CD4-positive, alpha-beta T cell (primary cell): Measurements from ENCODE around the gene GSTM1. TPM values are rescaled to one million over a fixed set of nuclear protein-coding genes. Genes with fewer than 3 reads are reported as not detected.

Source experiments
- ATAC-seq: fragments of 200-7000 bp; cut with Tn5 transposase; one replicate; pipeline ENCODE4 v1.10.0; 2022; ENCODE audit warnings: mild to moderate bottlenecking; ENCODE audit not compliant: poor library complexity
- CTCF ChIA-PET: fragments of 350-600 bp; sonication (Branson Sonifier 250); formaldehyde crosslinking; loops from one replicate; lab custom pipeline; 2021; ENCODE audit warnings: antibody characterized with exemption, inconsistent platforms; lab: Charles Lee
- POLR2A ChIA-PET: fragments of 350-600 bp; sonication (Branson Sonifier 250); formaldehyde crosslinking; loops from one replicate; lab custom pipeline; 2021; ENCODE audit warnings: antibody characterized with exemption, inconsistent platforms; lab: Charles Lee
- DNase-seq, 14 experiments: peaks; one replicate each; pipeline ENCODE4 v3.0.0-alpha.2; 2013 to 2020; ENCODE audit warnings: mixed read lengths in 2 of 14
- H3K27ac ChIP-seq, 2 donors: one replicate each; pipeline versions ENCODE4 v1.5.1 to v1.7.0; 2013; ENCODE audit warnings: low read length in 2 of 2, low read depth in 1 of 2, mild to moderate bottlenecking in 1 of 2
- H3K27me3 ChIP-seq, 2 experiments: 1 replicate in 1 of 2; 2 replicates in 1 of 2; pipeline versions ENCODE4 v1.6.1 to v1.7.0; 2013; ENCODE audit warnings: low read length in 2 of 2, control low read depth in 1 of 2, mild to moderate bottlenecking in 1 of 2, moderate library complexity in 1 of 2; ENCODE audit not compliant: insufficient read depth in 2 of 2, control insufficient read depth in 1 of 2
- H3K36me3 ChIP-seq: one replicate; pipeline ENCODE4 v1.6.1; 2013; ENCODE audit warnings: low read length, control low read depth; ENCODE audit not compliant: insufficient read depth
- H3K4me1 ChIP-seq: one replicate; pipeline ENCODE4 v1.6.1; 2013; ENCODE audit warnings: low read length, control low read depth; ENCODE audit not compliant: insufficient read depth
- H3K4me3 ChIP-seq: one replicate; pipeline ENCODE4 v1.5.1; 2013; ENCODE audit warnings: mild to moderate bottlenecking, low read length, moderate library complexity
- H3K9me3 ChIP-seq, 2 experiments: 1 replicate in 1 of 2; 2 replicates in 1 of 2; pipeline versions ENCODE4 v1.6.1 to v1.7.0; 2013; ENCODE audit warnings: low read length in 2 of 2, mild to moderate bottlenecking in 2 of 2, control low read depth in 1 of 2, moderate library complexity in 1 of 2; ENCODE audit not compliant: control insufficient read depth in 1 of 2, insufficient read depth in 1 of 2
- H3K27ac Mint-ChIP-seq: one replicate; pipeline ENCODE4 v1.8.0; 2020; ENCODE audit warnings: mixed read lengths
- H3K27me3 Mint-ChIP-seq: one replicate; pipeline ENCODE4 v1.8.0; 2021; ENCODE audit warnings: mixed read lengths
- H3K36me3 Mint-ChIP-seq: one replicate; pipeline ENCODE4 v1.8.0; 2021; ENCODE audit warnings: low read depth, mixed read lengths
- H3K4me1 Mint-ChIP-seq: one replicate; pipeline ENCODE4 v1.8.0; 2021; ENCODE audit warnings: low read depth, mixed read lengths
- H3K4me3 Mint-ChIP-seq: one replicate; pipeline ENCODE4 v1.8.0; 2020; ENCODE audit warnings: mild to moderate bottlenecking, mixed read lengths
- H3K9me3 Mint-ChIP-seq: one replicate; pipeline ENCODE4 v1.8.0; 2020; ENCODE audit warnings: mixed read lengths
- intact Hi-C, 2 experiments: fragments of 100-400 bp; cut with DNase I in 1 of 2; cut with micrococcal nuclease in 1 of 2; formaldehyde crosslinking; loops; one replicate each; pipeline versions ENCODE4 v1.15.1 to v1.9.0; 2023 to 2025; cut with DNase I, micrococcal nuclease
- total RNA-seq, 174 experiments: library from RNA in 2 of 174; stranded (reverse) in 2 of 174; gene quantifications; one replicate each; pipeline ENCODE4 v1.2.3 and lab custom pipeline; 2021 to 2026
- TF ChIP-seq, protein P1 (sequence below): fragments of 200-600 bp; IDR thresholded peaks from one replicate; pipeline ENCODE4 v1.8.0; 2022; ENCODE audit warnings: antibody characterized with exemption, mild to moderate bottlenecking

GSTM1 gene
- total RNA-seq, 2 experiments from 2014 or later: 31.9 to 36.2 TPM

DNA sequence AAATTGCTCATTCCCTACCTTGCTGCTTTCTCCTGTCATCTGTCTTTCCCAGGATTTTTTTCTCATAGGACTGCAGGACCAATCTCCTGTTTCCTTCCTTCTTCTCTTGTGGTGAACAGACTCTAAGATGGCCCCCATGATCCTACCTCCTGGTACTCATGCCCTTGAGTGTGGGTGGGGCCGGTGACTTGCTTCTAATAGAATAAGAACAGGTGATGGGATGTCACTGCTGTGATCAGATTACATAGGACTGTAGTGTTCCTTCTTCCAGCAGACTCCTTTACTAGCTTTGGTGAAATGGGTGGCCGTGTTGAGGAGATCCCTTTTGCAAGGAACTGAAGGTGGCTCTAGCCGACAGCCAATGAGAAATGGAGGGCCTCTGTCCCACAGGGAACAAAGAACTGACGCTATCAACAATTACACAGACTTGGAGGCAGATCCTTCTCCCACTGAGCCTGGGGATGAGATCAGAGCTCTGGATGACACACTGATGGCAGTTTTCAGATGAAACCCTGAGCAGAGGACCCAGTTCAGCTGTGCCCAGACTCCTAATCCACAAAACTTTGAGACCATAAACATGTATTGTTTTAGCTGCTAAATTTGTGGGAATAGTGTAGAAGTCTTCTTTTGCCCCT is 45.7 kb downstream of the GSTM1 start:
- ChIA-PET POLR2A (no interaction called here), CTCF (no interaction called here)
- Histone ChIP-seq H3K27ac (no peak overlapping the region), H3K4me1 (no peaks in the 10 kb centered on the region), H3K36me3 (no peaks in the 10 kb centered on the region), H3K4me3 (no peak overlapping the region), H3K27me3 (no peaks in the 10 kb centered on the region), H3K9me3 (no peaks in the 10 kb centered on the region)
- no peak for DNase-seq
- Mint-ChIP-seq H3K4me3 (no peak overlapping the region), H3K36me3 (peaks cover 38% of the 10 kb centered on the region), H3K27me3 (no peaks in the 10 kb centered on the region), H3K4me1 (no peaks in the 10 kb centered on the region), H3K27ac (no peak overlapping the region), H3K9me3 (no peaks in the 10 kb centered on the region)
- intact Hi-C loops: no loop called here
- ATAC-seq: no peak
- TF ChIP-seq, protein P1, sequence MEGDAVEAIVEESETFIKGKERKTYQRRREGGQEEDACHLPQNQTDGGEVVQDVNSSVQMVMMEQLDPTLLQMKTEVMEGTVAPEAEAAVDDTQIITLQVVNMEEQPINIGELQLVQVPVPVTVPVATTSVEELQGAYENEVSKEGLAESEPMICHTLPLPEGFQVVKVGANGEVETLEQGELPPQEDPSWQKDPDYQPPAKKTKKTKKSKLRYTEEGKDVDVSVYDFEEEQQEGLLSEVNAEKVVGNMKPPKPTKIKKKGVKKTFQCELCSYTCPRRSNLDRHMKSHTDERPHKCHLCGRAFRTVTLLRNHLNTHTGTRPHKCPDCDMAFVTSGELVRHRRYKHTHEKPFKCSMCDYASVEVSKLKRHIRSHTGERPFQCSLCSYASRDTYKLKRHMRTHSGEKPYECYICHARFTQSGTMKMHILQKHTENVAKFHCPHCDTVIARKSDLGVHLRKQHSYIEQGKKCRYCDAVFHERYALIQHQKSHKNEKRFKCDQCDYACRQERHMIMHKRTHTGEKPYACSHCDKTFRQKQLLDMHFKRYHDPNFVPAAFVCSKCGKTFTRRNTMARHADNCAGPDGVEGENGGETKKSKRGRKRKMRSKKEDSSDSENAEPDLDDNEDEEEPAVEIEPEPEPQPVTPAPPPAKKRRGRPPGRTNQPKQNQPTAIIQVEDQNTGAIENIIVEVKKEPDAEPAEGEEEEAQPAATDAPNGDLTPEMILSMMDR: no peak

DNA sequence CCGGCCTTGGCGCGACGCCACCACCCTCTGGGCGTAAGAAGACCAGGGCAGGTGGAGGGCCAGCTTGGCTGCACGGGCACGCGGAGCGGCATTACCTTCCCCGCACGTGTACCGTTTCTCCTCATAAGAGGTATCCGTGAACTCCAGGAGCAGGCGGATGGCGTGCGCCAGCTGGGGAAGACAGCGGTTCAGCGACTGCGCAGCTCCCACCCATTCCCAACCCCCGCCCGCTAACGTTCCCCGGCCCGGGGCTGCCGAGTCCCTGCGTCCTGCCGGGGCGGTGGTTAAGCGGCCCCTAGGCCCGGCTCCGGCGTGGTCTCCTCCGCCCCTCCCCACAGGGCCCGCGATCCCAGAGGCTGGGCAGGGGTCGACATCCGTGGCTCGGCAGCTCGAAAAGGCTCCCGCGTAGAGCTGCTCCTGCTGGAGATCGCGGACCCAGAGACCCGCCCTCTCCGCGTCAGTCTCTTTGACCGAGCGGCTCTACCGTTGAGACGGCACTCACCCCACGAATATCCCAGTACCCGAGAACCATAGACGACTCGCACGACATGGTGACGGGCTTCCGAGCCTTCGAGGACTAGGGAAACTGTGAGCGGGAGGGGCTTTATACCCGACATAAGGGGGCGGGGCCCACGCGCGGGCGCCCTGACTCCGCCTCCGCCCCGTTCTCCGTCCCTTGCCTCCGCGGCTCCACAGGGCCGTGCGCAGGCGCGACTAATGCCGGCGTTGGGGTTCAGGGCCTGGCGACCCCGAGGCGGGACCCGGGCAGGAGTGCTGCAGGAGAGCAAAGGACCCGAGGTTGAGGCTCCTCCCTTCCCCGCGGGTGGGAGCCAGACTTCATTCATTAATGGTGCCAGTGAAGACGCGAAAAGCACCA is 52.4 kb downstream of the GSTM1 start:
- Mint-ChIP-seq H3K4me1 (peaks cover 15% of the 10 kb centered on the region), H3K27me3 (no peaks in the 10 kb centered on the region), H3K36me3 (peaks cover 31% of the 10 kb centered on the region), H3K27ac (peak overlapping the region; percentile 80), H3K9me3 (no peaks in the 10 kb centered on the region), H3K4me3 (peak overlapping the region; percentile 90)
- Histone ChIP-seq H3K4me1 (peaks cover 18% of the 10 kb centered on the region), H3K27me3 (peaks cover 0 to 4% of the 10 kb centered on the region in 2 experiments), H3K9me3 (no peaks in the 10 kb centered on the region), H3K36me3 (no peaks in the 10 kb centered on the region), H3K27ac (peak overlapping the region in 1 of 2 donors; percentile 14), H3K4me3 (peak overlapping the region; percentile 71)
- intact Hi-C loops: loop anchor here in 1 of 2 experiments (5.0 kb wide), 2 partner anchors 53 to 258 kb away; partner anchors contain the start of genes ATXN7L2 and GSTM1
- POLR2A ChIA-PET: interaction anchor here (0.8 to 2.5 kb wide), 7 partner anchors 9 to 245 kb away, joined by 3 to 12 read pairs (median 4); partner anchors contain the start of genes AHCYL1, GNAI3, GSTM1 and GSTM4
- CTCF ChIA-PET: interaction anchor here (0.8 to 3.0 kb wide), 2 partner anchors 37 to 244 kb away, joined by 3 to 8 read pairs; partner anchors contain the start of gene AHCYL1
- ATAC-seq (peak; percentile 94), DNase-seq (peak; percentile 73 to 94 (median 82))
- TF ChIP-seq, protein P1: no peak

DNA sequence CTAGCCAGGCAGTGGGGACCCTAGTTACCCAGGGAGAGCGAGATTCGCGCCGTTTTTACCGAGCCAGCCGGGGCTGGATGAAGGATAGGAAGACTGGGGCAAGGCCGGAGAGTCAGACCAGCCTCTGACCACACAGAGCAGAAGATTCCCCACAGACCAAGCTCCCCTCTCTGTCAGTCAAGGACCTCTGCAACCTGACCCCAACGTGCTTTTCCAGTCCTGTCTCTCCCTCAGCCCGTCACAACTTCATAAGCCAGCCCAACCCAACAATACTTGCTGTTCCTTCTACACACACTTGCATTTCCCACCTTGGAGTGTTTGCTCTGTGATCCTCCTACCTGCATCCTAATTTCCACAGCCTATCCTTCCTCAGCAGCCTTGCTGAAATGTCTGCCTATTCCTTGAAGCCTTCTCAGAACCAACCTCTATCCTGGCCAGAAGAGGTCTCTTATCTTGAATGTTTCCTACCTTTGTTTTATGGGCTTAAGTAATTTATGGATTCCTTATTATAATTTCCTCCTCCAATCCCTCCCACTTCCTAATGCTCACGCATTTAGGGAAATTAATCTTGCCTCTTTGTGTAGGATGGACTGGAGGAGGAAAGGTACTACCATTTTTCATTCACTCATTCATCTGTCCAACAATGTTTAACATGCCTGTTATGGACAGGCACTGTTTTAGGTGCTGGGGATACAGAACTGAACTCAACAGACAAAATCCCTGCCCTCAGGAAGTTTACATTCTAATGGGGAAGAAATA is 53.2 kb downstream of the GSTM1 start, which contains the start of gene GSTM3:
Gene GSTM3, minus strand, starts transcription at position 424 of the 759 bp plus-strand sequence. CDS start 751 bp downstream, outside the sequence.
- Mint-ChIP-seq H3K27me3 (no peaks in the 10 kb centered on the region), H3K36me3 (peaks cover 27% of the 10 kb centered on the region), H3K4me1 (peaks cover 15% of the 10 kb centered on the region), H3K9me3 (no peaks in the 10 kb centered on the region), H3K27ac (peak within 1 kb of the TSS; percentile 80), H3K4me3 (peak within 1 kb of the TSS; percentile 90)
- DNase-seq (no peak), ATAC-seq (peak; percentile 1)
- peaks cover 18% of the 10 kb centered on the region for H3K4me1 ChIP-seq
- TF ChIP-seq, protein P1: no peak
- CTCF ChIA-PET: interaction anchor here (0.6 to 3.0 kb wide), 2 partner anchors 101 to 244 kb away, joined by 3 to 8 read pairs; partner anchors contain the start of gene AHCYL1
- intact Hi-C loops: no loop called here
- H3K27me3 ChIP-seq: peaks cover 0 to 4% of the 10 kb centered on the region in 2 experiments
- no peaks in the 10 kb centered on the region for H3K9me3 ChIP-seq
- peak within 1 kb of the TSS in 1 of 2 donors; percentile 14 for H3K27ac ChIP-seq
- POLR2A ChIA-PET: interaction anchor here (1.2 to 2.5 kb wide), 2 partner anchors 52 to 85 kb away, joined by 4 to 12 read pairs; partner anchors contain the start of genes GSTM1 and GSTM4
- no peaks in the 10 kb centered on the region for H3K36me3 ChIP-seq
- H3K4me3 ChIP-seq: peak within 1 kb of the TSS; percentile 71
